Stromal cell of bone marrow (primary cell): ENCODE data around the gene MARCO.
"Not testable (repeated sequence)": the region's sequence is repeated elsewhere in the genome, so short reads cannot be mapped to it uniquely, and the experiment has no call there.

ENCODE experiments used
- DNase-seq: peaks from one replicate; pipeline ENCODE4 v3.0.0-alpha.2; 2012; ENCODE audit warnings: low read depth

Gene MARCO

DNA sequence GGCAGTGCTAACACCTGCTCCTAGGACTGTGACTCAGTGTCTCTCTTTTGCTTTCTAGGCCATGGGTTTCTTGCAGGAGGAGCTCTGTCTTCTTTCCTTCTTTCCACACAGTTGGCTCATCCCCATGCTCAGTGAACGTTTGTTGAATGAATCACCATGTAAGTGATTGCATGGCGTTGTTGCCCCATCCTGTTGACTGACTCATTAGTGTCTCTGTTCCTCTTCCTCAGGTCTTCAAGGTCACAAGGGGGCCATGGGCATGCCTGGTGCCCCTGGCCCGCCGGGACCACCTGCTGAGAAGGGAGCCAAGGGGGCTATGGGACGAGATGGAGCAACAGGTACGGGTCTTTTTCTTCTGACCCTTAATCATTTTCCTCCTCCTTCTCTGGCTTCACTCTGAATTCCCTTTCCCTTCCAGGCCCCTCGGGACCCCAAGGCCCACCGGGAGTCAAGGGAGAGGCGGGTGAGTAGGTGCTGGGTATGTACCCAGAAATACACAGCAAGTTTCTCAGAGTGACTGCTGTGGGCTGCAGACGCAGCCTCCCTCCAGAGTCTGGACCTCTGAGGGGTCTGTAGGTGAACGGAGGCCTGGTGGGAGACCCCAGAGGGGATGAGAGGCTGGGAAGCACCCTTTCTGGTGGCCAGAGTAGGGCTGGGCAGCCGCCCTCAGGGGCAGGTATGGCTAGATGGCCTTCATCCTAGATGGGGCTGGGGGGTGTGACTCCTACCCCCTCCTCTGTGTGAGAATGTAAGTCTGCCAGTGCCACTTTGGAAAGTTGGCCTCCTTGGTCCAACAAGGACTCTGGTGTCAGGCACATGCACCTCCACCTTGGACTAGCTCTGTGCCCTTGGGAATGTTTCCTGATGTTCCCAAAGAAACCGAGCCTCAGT, 32.4 kb downstream of the MARCO start:
- peak; percentile 38 for DNase-seq

DNA sequence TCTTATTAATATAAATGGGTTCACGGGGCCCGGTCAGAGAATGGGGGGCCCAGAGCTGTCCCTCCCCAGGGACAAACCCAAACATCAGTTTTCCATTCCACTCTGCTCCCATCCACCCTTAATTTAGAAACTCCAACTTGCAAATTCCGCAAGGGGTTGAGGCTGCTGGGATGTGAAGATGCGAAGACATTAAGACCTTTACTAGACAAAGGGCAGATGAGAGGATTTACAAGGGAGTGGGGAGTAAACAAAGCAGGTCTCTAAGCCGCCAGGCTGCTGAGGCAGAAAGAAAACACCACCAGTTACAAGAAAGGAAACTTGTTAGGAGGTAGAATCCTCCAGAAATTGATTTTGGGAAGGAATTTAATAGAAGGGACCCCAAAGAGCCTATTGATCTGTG, 33.1 kb downstream of the MARCO start:
- no peak for DNase-seq

DNA sequence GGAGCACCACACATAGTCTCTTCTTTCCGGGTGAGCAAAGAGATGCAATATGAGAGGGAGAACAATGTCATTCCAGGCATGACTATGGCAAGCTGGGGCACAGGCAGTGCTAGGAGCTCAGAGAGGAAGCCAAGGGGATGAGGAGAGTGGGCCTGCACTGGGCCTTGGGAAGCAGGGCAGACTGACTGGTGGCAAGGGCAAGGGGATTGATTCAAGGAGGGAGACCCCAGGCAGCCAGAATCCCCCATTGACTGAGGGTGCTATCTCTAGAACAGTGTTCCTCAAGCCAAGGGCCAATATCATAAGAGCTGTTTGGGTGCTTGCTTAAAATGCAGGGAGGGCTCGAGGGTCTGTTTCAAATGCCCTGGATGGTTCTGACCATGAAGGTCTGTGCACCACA, 36.1 kb downstream of the MARCO start:
- DNase-seq: no peak

DNA sequence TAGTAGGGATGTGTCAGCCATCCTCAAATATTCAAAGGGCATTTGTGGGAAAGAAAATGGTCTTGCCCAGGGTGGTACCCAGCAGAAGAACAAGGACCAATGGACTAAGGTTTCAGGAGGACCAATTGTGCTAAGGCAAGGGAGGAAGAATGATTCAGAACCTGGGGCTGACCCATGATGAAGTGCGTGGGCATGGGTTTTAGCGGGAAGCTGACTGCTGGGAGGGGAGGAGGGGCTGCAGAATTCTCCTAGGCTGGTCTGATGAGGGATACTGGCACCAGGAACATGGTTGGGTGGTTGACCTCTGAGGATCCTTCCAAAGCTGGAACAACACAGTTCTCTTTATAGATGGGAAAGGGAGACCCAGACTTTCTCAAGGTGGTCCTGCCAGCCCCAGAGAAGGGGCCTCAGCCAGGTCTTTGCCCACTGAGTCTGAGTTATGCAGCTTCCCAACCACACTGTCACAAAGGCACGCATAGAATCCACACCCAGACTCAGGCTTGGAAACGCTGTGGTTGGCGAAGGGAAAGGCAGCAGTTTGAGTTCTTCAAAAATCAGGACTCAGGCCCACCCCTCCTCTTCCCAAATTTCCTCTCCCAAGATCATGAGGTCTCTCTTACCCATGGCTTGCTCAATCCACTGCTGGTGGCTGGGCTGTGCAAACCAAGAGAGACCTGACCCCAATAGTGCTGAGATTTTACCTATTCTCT, 37.3 kb downstream of the MARCO start:
- DNase-seq: no peak

DNA sequence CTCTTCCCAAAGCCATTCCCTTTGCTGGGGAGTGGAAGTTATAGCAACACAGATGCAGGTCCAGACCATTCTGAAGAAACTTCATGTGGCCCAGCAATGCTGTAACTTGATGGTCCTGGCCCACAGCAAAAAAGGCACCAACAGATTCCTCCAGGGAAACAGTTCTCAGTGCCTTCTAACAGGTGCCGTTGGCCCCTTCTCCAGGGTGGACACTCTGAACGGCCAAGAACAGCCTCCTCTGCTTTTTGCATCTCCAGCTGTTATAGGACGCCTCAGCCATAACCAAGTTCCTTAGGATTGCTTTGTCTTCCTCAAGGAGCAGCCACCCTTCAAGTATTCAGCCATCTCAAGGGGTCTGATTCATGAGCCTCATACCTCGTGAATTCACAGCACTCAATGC, 38.0 kb downstream of the MARCO start:
- no peak for DNase-seq

DNA sequence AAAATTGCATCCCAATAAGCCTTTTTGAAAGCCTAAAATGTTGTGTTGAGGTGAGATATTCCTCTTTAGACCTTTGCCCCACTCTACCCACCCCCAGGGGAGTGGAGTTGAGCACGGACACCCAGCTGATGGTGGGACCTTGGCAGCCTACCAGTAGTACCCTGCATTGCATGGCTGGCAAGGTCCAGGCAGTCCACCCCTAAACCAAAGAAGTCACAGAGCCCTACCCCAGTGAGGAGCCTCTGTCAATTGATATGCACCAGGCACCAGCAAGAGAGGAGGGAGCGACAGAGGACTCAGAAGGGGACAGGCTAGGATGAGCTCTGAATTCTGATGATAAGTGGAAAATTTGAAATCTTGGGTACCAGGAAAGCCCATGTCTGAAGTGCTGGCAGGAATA, 38.6 kb downstream of the MARCO start:
- no peak for DNase-seq

DNA sequence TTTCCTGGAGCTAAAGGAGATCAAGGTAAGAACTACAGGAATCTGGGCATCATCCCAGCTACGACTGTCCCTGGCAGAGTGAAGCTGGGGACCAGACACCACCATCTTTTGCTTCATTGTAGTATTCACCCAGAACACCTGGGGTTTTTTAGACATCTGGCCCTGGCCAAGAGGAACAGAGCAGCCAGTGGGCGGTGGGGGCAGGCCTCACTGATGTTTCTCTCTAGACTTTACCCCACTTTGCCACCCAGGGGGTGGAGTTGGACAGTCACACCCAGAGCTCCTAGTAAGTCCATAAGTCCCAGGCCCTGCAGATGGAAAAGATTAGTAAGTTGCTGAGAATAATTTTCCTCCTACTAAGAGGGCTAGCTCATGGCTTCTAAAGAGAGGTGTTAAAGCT, 39.6 kb downstream of the MARCO start:
- no peak for DNase-seq

DNA sequence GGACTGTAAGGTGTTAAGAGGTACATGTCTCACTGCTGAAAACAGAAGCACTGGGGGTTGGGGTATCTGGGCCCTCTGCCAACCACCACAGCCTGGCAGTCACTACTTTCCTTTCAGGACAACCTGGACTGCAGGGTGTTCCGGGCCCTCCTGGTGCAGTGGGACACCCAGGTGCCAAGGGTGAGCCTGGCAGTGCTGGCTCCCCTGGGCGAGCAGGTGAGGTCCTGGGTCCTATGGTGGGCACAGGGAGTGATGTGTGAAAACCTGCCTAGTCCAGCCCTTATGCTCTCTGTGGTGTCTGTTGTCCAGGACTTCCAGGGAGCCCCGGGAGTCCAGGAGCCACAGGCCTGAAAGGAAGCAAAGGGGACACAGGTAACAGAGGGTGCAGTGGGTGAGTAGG, 40.0 kb downstream of the MARCO start:
- DNase-seq: no peak

DNA sequence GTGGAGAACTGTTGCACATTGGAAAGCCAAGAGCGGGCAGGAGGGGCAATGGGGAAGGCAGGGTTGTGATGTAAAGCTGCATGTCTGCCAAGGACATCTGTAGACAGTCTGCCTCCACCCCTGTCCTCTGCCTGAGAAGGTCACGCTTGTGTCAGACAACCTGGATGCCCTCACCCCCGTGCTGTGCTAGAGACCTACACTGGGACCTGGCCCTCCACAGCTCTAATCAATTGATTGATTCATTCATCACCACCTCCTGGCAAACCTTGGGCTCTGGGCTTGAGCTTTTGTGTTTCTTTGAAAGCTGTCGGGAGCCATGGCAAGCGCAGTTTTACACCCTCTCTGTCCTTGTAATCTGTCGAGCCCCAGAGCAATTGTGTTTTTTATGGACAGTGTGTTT, 41.1 kb downstream of the MARCO start:
- no peak for DNase-seq

DNA sequence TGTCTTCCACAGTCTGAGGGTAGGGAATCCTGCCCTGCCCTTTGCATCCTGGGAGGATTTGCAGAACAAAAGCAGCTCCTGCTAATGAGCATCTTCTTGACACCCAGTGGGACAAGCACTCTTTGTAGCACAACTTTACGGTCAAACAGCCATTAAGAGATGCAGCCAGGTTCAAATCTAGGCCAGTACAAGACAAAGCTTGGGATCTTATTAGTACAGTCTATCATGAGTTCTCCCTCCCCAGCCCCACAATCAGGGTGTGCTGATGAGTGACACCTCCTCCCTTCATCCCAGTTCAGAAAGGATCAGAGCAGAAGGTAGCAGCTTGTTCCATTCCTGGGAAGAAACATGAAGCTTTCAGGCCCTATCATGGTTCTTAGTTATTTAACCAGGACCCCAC, 41.9 kb downstream of the MARCO start:
- no peak for DNase-seq

DNA sequence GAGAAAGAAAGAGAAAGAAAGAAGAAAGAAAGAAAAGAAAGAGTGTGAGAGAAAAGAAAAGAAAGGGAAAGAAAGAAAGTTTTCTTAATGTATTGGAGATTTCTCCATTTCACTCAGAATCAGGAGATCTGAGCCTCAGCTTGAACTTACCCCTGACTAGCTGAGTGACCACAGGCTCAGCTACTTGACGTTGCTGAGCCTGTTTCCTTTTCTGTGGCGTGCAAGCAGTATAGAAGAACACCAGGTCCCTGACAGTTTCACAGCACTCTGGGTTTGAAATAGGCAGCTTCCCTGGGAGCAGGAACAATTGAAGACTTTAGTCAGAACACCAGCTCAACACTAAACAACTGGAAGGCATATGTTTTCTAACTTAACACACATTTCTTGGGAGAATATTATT, 44.7 kb downstream of the MARCO start:
- no peak for DNase-seq

DNA sequence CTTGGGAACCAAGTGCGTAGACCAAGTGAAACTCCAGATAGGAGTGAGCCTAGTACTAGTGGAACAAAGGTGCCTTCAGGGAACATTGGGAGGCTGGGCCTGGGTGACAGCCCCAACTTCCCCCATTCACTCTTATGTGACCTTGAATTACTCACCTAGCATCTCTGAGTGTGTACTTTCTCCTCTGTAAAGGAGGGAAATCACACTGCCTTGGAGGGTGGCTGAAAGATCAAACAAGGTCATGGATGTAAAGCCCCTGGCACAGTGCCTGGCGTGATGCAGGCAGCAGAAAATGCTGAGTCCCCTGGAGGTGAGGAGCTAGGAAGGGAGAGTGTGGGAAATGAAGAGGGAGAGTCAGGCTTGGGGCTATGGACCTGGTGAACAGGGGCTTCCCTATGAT, 45.9 kb downstream of the MARCO start:
- no peak for DNase-seq

DNA sequence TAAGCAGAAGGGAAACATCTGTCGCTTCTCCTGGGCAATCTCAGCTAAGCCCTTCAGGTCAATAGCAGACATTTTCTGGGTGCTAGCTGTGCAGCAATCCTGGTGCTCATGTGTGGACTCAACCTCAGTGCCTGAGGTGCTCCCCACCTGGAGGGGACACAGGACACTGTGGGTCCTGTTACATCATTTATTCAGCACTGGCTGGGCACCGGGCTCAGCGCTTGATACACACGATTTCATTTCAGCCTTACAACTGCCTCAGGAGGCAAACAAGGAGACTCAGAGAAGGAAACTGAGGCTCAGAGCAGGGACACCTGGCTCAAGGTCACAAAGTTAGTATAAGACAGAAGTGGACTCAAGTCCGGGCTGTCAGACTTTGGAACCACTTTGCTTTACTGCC, 46.7 kb downstream of the MARCO start:
- DNase-seq: no peak

DNA sequence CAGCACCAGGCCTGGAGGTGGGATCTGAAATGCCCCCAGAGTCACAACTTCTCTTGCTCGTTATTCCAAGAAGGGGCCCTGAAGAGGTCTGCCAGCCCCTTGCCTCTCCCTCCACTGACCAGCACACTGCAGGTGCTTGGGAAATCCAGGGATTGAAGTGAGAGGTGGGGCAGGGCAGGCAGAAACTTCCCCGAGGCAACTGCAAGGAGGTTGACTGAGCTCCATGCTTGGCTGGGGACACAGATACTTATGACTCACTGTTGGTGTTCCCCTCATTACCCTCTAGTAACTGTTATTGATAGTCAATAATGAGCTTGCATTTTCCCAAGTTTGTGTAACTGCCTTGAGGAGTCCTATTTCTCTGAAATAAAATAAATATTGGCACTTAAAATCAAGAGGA, 47.5 kb downstream of the MARCO start:
- DNase-seq: no peak

DNA sequence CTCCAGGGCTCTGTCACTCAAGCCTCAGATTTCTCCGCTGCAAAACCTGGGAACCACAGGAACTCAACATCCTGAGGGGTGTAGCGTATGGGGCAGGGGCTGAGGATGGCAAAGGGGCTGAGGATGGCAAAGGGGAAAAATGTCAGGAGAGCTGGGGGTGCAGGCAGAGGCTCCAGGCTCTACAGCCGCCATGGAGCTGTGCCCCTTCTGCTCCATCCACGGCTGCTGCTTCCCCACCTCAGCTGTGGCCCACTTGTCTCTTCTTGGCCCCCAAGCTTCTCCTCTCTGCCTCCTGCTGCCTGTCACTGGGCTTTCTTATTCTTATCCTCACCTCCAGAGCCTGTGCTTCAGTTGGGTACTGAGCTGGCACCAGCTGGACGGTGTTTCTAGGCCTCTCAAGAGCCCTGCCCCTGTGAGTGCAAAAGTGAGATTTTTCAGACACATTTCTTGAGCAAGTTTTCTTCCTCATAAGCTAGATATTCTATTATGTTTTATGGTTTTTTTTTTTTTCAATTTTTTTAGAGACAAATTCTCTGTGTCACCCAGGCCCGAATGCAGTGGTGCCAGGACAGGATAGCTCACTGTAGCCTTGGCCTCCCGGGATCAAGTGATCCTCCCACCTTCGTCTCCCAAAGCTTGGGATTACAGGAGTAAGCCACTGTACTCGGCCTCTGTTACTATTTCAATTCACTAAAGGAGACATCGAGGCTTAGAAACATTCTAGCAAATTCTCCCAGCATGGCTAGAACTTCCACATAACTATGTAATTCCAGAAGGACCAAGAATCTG, 49.0 kb downstream of the MARCO start:
- no peak for DNase-seq

DNA sequence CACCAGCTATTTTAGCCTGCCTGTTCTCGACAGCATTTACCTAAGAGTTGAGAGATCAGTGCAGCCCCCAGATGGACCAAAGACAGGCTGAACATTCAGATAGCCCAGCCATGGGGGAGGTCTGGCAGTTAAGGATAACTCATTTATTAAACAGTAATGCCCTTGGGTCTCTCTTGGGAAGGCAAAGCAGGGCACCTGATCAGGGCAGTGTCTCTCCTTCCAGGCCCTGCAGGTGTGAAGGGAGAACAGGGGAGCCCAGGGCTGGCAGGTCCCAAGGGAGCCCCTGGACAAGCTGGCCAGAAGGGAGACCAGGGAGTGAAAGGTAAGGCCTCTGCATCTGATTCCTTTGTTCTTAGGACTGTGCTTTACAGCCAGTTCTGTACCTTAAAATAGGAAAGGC, 49.6 kb downstream of the MARCO start:
- DNase-seq: no peak

DNA sequence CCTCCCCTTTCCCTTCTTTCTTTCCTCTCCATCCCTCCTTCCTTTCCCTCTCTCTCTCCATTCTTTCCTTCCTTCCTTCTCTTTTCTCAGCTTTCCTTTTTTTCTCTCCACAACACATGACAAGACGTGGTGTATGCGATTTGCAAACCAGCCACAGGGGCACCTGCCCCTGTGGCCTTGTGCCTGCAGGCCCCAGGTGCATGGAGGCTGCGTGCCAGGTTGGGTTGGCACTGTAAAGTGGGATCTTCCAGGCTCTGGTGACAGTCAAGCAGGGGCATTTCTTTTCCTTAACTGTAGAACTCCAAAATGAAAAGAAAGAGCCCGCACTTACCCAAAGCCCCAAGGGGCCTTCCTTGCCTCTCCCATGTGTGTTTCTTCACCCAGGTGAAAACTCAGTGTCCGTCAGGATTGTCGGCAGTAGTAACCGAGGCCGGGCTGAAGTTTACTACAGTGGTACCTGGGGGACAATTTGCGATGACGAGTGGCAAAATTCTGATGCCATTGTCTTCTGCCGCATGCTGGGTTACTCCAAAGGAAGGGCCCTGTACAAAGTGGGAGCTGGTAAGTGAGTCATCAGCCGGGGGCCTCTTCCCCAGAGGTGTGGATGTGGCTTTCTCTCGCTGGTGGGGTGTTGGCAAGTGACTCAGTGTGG, 50.9 kb downstream of the MARCO start:
- no peak for DNase-seq

DNA sequence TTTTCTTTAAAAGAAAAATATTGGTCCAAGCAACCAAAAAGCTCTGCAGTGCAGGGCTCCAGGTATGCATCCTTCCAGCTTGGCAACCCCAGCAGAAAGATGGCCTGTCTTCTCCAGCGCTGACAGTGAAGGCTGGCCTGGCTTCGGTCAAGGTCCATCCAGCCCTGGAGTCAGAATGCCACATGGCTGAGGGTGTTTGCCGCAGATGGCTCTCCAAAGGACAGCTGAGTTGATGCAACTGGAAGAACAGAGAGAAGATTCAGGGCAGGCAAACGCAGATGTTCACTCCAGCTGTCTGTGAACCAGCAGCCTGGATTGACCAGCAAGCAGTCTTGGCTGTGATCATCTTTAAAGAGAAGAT, 51.4 kb downstream of the MARCO start:
- DNase-seq: no peak

DNA sequence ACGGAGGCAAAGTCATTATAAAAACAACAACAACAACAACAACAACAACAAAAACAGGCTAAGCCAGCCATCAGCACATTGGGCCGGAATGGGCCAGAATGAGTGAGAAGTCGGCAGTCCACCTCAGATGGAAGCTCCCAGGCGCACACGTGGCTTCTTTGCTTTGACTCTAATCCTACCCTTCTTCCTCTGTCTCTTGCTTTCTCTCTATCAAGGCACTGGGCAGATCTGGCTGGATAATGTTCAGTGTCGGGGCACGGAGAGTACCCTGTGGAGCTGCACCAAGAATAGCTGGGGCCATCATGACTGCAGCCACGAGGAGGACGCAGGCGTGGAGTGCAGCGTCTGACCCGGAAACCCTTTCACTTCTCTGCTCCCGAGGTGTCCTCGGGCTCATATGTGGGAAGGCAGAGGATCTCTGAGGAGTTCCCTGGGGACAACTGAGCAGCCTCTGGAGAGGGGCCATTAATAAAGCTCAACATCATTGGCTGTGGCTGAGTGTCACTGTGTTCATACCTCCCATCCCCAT, 52.2 kb downstream of the MARCO start:
- DNase-seq: no peak

DNA sequence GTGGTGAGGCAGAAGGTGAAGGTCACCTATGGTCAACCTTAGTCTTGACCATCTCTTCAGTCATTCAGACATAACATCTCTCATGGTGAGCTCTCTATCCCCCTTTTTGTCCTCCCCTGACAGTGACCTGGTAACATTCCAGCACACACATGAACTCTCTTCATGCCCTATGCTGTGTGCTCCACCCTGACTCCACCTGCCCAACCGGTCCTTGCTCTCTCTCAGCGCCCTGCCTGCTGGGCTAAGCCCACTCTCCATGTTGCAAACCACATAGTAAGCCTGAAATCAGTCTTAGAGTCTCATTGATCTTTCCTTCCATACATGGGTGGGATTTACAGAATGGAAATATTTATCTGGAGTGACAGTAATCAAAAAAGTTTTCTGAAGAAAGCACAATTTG, 52.8 kb downstream of the MARCO start:
- no peak for DNase-seq

DNA sequence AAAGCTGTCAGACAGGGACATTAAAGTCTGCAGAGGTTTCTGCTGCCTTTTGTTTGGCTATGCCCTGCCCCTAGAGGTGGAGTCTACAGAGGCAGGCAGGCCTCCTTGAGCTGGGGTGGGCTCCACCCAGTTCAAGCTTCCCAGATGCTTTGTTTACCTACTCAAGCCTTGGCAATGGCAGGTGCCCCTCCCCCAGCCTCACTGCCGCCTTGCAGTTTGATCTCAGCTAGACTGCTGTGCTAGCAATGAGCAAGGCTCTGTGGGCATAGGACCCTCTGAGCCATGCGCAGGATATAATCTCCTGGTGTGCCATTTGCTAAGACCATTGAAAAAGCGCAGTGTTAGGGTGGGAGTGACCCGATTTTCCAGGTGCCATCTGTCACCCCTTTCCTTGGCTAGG, 61.9 kb downstream of the MARCO start:
- DNase-seq: not testable (repeated sequence)

DNA sequence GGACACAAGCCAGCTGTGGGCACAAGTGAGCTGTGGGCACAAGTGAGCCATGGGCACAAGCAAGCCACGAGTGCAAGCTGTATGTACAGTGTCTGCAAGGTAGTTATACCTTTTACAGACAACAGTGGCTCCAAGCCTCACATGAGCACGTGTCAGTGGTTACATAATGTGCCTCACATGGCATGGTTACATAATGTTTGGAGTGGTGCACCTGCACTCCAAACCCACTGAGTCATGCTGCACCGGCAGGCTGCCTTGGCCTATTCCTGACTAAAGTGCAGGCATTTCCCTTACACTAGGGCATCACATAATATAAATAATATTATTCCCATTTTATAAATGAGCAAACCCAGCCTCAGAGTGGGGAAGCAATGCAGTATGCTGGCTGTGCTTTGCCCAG, 62.6 kb downstream of the MARCO start:
- no peak for DNase-seq
